SKM-1 (cell line): ENCODE data around the gene PDE4B.

ENCODE experiments used
- DNase-seq: peaks from one replicate; lab custom pipeline; 2025; ENCODE audit not compliant: unreplicated experiment; lab: John Stamatoyannopoulos, UW

PDE4B gene

DNA sequence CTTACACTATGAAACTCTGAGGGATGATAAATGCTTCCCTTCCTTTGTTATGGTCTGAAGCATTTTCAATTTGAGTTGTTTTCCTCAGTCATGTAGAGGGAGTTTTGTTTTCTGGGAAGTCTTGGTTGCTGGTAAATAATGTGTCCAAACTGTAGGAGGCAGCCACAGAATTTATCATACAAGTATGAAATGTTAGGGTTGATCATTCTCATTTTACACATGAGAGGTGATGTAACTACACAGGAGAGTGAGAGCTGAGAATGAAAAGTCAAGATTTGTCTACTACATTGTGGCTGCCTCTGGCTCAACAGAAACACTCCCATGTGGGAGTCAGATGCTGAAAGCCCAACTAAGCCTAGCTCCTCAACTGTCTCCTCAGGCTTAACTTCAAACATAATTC is 558.8 kb downstream of the PDE4B start:
- no peak for DNase-seq

GRCh38 chr1:66351913-66352312 is 559.2 kb downstream of the PDE4B start:
- DNase-seq, result no peak

DNA sequence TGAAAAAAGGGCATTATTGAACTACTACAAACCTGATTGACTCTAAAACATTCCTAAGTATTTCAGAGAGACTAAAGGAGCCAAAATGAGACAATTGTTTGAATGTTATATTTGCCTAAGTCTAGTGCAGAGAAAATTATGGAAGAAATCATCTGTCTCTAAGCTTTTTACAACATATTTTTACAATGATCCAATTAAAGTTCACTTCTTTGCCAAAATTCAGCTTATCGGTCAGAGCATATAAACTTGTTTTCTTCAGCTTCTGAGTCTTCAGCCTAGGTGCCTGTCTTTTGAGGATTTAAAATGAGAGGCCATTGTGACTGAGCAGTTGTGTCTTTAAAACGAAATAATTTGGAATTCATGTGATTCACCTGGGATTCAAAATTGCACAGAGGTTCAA is 560.1 kb downstream of the PDE4B start:
- no peak for DNase-seq

- no peak for DNase-seq
Measured at GRCh38 chr1:66353257-66353656, 560.6 kb downstream of the PDE4B start.

- no peak for DNase-seq
Measured at GRCh38 chr1:66354311-66355201, 561.9 kb downstream of the PDE4B start.

DNA sequence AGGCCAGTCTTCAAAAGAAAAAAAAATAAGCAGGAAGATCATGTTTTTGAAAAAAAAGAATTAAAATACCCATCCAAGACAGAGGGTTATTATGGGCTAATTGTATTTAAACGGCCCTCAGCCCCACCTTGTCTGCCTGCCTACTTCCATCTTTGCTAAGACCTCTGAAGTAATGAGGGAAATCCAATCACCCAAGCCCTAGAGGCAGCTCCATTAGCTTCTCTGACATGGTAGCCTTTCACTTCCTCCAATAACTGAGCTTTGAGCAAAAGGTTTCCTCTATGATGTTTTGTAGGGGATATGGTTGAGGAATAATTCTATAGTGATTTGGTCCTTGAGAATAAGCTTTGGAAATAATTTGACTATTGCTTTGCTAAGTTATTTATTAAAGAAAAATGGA is 563.1 kb downstream of the PDE4B start:
- DNase-seq, result no peak

DNA sequence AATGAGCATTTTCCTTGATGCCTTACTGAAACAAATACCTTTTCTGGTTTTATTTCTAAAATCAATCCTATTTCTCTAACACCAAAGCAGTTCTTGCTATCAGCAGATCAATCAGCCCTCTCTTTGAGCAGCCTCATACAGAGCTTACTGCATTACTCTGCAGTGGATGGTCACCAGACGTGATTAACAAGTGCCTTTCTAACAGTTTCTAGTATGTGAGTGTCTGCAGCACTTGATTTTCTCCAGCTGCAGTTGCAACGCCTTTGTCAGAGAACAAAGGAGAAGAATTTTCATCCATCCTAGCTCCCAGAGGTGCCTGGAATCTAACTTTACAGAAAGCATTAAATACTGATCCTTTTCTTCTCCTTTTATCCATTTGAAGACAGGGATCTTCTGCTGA is 563.9 kb downstream of the PDE4B start:
- no peak for DNase-seq

GRCh38 chr1:66357021-66357420 is 564.3 kb downstream of the PDE4B start:
- no peak for DNase-seq

GRCh38 chr1:66357478-66358197 is 564.9 kb downstream of the PDE4B start:
- DNase-seq, result no peak

- no peak for DNase-seq
Measured at GRCh38 chr1:66359269-66359668, 566.6 kb downstream of the PDE4B start.

DNA sequence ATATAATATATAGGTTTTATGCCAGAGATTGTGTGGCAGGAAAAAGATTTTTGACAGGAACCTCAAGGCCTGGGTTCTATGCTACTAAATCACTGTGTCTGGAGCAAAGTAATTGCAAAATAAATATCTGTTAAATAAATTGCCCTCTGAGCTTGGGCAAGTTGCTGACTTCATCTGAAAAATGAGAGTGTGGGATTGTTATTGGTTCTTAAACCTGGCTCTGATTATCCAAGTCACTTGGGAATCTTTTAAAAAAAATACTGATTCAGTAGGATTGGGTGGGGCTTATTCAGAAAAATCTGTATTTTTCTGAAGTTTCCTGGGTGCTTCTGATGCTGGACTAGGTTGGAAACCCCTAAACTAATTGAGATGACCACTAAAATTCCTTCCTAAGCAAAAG is 567.1 kb downstream of the PDE4B start:
- no peak for DNase-seq

DNA sequence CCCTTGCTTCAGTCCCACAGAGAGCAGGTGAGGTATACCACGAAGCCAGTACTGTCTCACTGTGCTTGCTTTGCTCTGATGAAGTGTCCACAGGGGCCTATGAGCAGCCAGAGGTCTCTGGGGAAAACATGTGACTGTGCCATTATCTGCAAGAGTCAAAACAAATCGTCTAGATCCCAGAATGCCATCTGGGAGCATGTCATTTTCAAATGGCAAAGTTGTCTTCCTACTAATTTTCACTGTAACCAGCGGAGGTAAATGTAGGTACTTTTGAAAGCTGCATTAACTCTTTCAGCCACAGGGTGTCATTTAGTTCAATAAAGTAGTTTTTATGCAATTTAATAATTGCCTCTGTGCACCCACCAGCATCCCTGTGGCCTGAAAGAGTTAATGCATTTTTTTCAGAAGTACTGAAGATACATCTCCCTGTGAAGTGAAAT is 567.6 kb downstream of the PDE4B start:
- DNase-seq, result no peak

DNA sequence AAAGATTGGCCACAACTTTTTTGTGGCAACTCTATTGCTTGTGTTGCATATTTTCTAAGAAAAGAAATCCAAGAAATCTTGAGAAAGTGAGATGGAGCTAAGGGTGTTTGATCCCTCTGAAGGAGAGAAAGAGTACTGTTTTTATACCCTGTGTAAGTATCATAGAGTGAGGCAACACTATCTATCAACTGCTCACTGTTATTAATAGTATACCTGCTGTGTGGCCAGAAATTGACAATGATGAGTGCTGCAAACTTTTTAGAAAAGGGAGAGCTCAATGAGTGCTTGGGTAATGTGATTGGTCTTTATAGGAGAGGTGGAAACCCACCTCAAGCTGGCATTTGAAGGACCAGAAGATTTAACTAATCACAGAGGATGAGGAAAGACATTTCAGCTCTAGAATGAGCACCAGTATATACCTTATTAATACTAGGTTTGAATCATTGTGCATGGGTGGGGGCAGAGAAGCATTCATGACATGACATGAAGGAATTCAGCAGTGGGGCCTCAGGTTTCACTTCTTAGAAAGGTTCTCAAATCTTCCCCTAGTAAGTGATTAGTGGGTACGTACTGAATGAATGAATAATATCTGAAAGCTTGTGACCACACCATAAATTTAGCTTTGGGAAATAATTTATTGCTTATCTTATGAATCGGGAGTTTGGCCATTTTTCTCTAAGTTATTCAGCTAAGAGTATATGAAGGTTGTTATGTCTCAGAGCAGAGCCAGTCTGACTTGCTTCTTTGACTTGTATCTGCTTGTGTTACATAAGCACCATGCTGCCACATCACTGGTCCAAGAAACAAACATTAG is 572.1 kb downstream of the PDE4B start:
- DNase-seq, result no peak

DNA sequence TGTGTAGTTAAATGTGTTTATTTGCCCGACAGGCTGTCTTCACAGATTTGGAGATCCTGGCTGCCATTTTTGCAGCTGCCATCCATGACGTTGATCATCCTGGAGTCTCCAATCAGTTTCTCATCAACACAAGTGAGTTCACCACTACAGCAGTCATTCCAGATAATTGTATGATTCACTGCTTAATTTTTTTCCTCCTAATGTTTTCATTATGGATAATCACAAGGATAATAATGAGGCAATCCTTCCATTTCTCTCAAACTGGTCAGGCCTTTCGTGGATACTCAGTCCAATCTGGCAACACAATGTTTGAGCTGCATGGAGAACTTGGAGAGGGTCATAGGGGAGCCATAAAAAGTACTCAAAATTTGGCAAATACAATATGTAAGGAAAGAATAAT is 572.9 kb downstream of the PDE4B start:
- DNase-seq, result no peak

DNA sequence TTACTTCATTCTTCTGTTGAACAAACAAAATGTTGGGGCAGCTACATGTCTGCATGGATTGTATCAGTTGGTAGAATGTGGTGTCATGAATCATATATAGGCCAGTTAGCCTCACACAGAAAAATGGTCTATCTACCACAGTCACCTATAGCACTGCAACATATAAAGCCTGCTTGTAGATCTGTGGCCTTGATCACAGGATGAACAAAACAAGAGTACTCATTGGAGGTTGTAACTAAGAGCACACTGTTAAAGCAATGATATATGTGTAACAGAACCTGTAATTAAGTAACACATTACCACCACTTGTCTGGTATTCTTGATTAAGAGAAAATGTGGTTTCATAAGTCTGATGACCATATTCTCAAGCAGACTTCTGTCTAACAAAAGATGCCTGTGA is 573.9 kb downstream of the PDE4B start:
- no peak for DNase-seq

- no peak for DNase-seq
Measured at GRCh38 chr1:66367369-66367768, 574.7 kb downstream of the PDE4B start.

DNA sequence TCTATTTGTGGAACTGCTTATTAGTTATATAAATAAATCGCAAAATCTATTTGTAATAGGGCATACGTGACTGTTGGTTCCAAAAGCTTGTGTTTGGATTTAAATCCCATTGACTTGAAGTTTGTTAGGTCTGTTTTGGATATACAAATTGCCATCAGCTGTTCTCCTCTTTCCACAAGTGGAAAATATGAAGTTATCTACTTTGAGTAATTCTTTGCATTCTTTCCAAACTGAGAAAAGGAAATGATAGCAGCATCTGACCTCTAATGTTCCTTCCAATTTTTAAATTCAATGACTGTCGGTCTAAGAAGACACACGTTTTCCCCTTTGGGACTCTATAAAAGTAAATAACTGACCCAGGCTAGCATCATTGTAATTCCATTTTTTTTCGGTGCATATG is 575.6 kb downstream of the PDE4B start:
- no peak for DNase-seq

DNA sequence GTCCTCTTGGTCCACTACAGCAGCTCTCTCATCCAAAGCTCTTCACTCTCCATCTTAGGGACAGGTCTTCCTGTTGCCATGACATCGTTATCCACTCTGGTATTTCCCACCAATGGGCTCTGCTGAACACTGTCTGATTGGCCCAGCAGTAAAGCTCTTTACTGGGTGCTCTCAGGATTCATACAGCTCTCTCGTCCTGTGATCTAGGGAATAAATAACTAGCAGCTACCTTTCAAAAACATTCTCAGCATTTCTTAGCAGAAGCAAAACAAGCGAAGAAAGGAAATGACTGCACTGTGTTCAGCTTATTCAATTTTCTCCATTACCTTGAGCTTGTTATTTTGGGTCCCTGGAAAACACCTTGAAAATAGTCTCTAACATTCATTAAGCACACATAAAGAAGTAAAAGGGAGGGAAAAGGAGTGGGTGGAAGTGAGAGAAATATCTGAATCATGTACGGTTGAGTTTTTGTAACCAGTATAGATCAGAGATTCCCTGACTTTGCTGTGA is 577.8 kb downstream of the PDE4B start:
- DNase-seq, result no peak

DNA sequence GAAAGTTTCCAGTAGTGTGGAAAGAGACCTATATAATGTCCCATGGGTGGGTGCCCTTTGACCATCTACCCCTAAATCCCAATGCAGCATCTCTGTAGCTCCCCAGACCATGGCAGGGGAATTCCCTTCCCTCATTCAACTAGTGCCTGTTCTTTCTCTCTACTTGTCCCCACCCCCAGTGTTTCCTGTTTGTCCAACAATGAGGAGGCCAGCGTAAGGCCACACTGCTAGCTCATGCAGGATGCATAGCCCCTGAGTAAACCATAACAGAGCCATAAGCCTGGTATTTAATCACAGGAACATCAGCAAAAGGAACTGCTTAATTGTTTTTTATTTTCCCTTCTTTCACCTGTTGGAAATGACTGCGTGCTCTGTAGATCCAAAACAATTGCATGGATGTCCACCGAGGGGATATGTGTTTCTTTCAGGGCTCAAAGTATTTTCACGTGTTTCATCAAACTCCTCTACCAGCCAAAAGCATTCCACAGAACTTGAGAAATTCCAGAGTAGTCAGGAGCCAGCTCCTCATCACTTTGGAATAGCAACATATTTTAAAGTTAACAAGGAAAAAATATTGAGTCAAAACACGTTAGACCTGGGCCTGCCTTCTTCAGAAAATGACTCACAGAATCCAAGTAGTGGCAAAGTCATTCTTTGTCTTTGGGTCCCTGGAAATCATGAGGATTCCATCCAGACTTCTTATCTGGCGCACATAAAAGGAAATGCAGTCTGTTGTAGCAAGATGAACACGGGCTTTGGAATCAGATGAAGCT is 578.7 kb downstream of the PDE4B start:
- no peak for DNase-seq

DNA sequence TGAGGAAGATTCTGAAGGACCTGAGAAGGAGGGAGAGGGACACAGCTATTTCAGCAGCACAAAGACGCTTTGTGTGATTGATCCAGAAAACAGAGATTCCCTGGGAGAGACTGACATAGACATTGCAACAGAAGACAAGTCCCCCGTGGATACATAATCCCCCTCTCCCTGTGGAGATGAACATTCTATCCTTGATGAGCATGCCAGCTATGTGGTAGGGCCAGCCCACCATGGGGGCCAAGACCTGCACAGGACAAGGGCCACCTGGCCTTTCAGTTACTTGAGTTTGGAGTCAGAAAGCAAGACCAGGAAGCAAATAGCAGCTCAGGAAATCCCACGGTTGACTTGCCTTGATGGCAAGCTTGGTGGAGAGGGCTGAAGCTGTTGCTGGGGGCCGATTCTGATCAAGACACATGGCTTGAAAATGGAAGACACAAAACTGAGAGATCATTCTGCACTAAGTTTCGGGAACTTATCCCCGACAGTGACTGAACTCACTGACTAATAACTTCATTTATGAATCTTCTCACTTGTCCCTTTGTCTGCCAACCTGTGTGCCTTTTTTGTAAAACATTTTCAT is 579.9 kb downstream of the PDE4B start:
- no peak for DNase-seq
